Parathyroid adenoma (tissue), 2 donors: ENCODE measurements around the gene PLD1.

Experiments
- H2AFZ ChIP-seq: fragments of 300-600 bp; sonication (generic); one replicate; pipeline ENCODE4 v1.7.0; 2017; ENCODE audit warnings: antibody characterized with exemption, mild to moderate bottlenecking
- H3K27ac ChIP-seq: fragments of 300-600 bp; sonication (generic); one replicate; pipeline ENCODE4 v1.7.0; 2017
- H3K27me3 ChIP-seq: fragments of 300-600 bp; sonication (generic); one replicate; pipeline ENCODE4 v1.7.0; 2017; ENCODE audit warnings: low read length; ENCODE audit not compliant: control insufficient read depth, insufficient read depth
- H3K36me3 ChIP-seq: fragments of 300-600 bp; sonication (generic); one replicate; pipeline ENCODE4 v1.7.0; 2017; ENCODE audit warnings: low read length; ENCODE audit not compliant: control insufficient read depth, insufficient read depth
- H3K4me1 ChIP-seq: fragments of 300-600 bp; sonication (generic); one replicate; pipeline ENCODE4 v1.7.0; 2017; ENCODE audit warnings: control low read depth
- H3K4me2 ChIP-seq: fragments of 300-600 bp; sonication (generic); one replicate; pipeline ENCODE4 v1.7.0; 2017; ENCODE audit warnings: low read length
- H3K4me3 ChIP-seq: fragments of 300-600 bp; sonication (generic); one replicate; pipeline ENCODE4 v1.7.0; 2017; ENCODE audit warnings: low read depth, low read length
- H3K79me2 ChIP-seq: fragments of 300-600 bp; sonication (generic); one replicate; pipeline ENCODE4 v1.7.0; 2017; ENCODE audit warnings: control low read depth
- H3K9ac ChIP-seq: fragments of 300-600 bp; sonication (generic); one replicate; pipeline ENCODE4 v1.7.0; 2017; ENCODE audit warnings: mild to moderate bottlenecking
- H3K9me3 ChIP-seq: fragments of 300-600 bp; sonication (generic); one replicate; pipeline ENCODE4 v1.7.0; 2017; ENCODE audit warnings: low read length; ENCODE audit not compliant: control insufficient read depth
- TF ChIP-seq, protein P1 (sequence below): fragments of 300-600 bp; sonication (generic); IDR thresholded peaks from one replicate; pipeline ENCODE4 v1.7.0; 2017; ENCODE audit warnings: antibody characterized with exemption, mild to moderate bottlenecking
- donor health status: primary hyperparathyroidism.

Gene PLD1

DNA sequence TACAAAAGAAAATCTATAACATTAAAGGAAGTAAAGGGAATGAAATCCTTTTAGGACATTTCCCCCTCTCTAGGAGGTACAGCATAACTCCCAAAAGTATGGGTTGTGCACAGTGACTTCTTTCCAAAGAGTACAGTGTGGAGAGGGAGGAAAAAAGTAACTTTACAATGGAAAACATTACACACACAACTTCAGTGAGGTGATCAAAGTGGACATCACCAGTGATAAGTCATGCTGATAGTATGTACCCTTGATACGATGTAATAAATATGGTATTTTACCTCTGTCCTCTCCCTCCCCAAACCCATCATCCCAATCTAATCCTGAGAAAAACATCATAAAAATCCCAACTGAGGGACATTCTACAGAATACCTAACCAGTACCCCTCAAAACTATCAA, 10.8 kb downstream of the PLD1 start:
- no peaks in the 10 kb centered on the region for H3K36me3 ChIP-seq
- H3K4me2 ChIP-seq: no peak overlapping the region
- H3K27me3 ChIP-seq: no peaks in the 10 kb centered on the region
- no peak overlapping the region for H3K9ac ChIP-seq
- H3K9me3 ChIP-seq: no peaks in the 10 kb centered on the region
- H3K4me3 ChIP-seq: no peak overlapping the region
- TF ChIP-seq, protein P1, sequence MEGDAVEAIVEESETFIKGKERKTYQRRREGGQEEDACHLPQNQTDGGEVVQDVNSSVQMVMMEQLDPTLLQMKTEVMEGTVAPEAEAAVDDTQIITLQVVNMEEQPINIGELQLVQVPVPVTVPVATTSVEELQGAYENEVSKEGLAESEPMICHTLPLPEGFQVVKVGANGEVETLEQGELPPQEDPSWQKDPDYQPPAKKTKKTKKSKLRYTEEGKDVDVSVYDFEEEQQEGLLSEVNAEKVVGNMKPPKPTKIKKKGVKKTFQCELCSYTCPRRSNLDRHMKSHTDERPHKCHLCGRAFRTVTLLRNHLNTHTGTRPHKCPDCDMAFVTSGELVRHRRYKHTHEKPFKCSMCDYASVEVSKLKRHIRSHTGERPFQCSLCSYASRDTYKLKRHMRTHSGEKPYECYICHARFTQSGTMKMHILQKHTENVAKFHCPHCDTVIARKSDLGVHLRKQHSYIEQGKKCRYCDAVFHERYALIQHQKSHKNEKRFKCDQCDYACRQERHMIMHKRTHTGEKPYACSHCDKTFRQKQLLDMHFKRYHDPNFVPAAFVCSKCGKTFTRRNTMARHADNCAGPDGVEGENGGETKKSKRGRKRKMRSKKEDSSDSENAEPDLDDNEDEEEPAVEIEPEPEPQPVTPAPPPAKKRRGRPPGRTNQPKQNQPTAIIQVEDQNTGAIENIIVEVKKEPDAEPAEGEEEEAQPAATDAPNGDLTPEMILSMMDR: no peak
- H3K27ac ChIP-seq: no peak overlapping the region
- no peaks in the 10 kb centered on the region for H3K79me2 ChIP-seq
- no peaks in the 10 kb centered on the region for H3K4me1 ChIP-seq
- no peak overlapping the region for H2AFZ ChIP-seq

DNA sequence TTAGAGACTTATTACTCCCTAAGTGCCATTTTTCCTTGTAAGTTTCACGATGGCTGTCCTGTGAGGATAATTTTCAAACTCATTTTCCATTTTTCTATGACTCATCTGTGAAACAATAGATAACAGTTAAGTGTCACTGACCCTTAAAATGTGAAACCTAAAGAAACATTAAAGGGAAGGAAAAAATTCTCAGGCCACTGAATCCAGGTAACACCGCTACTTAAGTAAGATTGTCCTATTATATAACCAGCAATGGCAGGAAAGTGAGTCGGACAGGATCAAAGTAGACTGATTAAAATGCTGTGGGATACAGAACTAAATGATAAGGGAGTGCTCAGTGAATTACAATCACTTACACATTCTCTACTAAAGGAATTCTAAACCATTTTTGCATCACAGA, 12.4 kb downstream of the PLD1 start:
- no peaks in the 10 kb centered on the region for H3K36me3 ChIP-seq
- no peaks in the 10 kb centered on the region for H3K9me3 ChIP-seq
- no peak overlapping the region for H2AFZ ChIP-seq
- no peak overlapping the region for H3K9ac ChIP-seq
- TF ChIP-seq, protein P1: no peak
- no peak overlapping the region for H3K4me3 ChIP-seq
- no peak overlapping the region for H3K4me2 ChIP-seq
- H3K27ac ChIP-seq: no peak overlapping the region
- no peaks in the 10 kb centered on the region for H3K79me2 ChIP-seq
- H3K4me1 ChIP-seq: no peaks in the 10 kb centered on the region
- no peaks in the 10 kb centered on the region for H3K27me3 ChIP-seq

GRCh38 chr3:171797265-171797679, 13.0 kb downstream of the PLD1 start:
- H3K4me2 ChIP-seq: no peak overlapping the region
- H3K27me3 ChIP-seq: no peaks in the 10 kb centered on the region
- no peaks in the 10 kb centered on the region for H3K9me3 ChIP-seq
- no peak overlapping the region for H3K27ac ChIP-seq
- no peak overlapping the region for H3K4me3 ChIP-seq
- H3K9ac ChIP-seq: no peak overlapping the region
- H3K4me1 ChIP-seq: no peaks in the 10 kb centered on the region
- TF ChIP-seq, protein P1: no peak
- H3K79me2 ChIP-seq: no peaks in the 10 kb centered on the region
- no peaks in the 10 kb centered on the region for H3K36me3 ChIP-seq
- H2AFZ ChIP-seq: no peak overlapping the region

GRCh38 chr3:171796625-171797264, 13.5 kb downstream of the PLD1 start:
- no peak overlapping the region for H2AFZ ChIP-seq
- H3K27ac ChIP-seq: no peak overlapping the region
- H3K4me3 ChIP-seq: no peak overlapping the region
- no peak overlapping the region for H3K4me2 ChIP-seq
- H3K79me2 ChIP-seq: no peaks in the 10 kb centered on the region
- TF ChIP-seq, protein P1: no peak
- no peaks in the 10 kb centered on the region for H3K27me3 ChIP-seq
- H3K9me3 ChIP-seq: no peaks in the 10 kb centered on the region
- no peaks in the 10 kb centered on the region for H3K36me3 ChIP-seq
- H3K9ac ChIP-seq: no peak overlapping the region
- H3K4me1 ChIP-seq: no peaks in the 10 kb centered on the region

DNA sequence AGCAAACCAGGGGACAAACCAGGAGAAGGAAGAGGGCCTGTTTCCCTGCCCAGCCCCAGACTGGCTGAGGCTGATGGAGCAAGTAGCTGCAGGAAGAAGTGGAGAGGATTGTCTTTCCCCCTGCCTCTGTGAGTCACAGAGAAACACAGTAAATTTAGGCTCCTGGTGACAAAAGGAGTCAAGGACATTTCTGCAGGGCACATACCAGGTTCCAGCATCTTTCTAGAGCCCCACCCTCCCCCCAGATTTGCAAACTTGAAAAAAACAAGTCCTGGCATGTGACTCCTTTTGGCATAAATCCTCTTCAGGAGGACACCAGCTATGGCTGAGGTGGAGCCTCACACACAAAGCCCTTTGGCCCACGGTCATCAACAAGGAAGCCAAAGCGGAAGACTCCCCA, 17.8 kb downstream of the PLD1 start:
- no peaks in the 10 kb centered on the region for H3K27me3 ChIP-seq
- H3K9ac ChIP-seq: no peak overlapping the region
- H3K9me3 ChIP-seq: no peaks in the 10 kb centered on the region
- H3K4me1 ChIP-seq: no peaks in the 10 kb centered on the region
- H3K4me2 ChIP-seq: no peak overlapping the region
- H3K4me3 ChIP-seq: no peak overlapping the region
- no peak overlapping the region for H3K27ac ChIP-seq
- TF ChIP-seq, protein P1: no peak
- no peaks in the 10 kb centered on the region for H3K79me2 ChIP-seq
- no peaks in the 10 kb centered on the region for H3K36me3 ChIP-seq
- no peak overlapping the region for H2AFZ ChIP-seq
